Measurements from ENCODE around the gene ZNF530. TPM values are rescaled to one million over a fixed set of nuclear protein-coding genes. Genes with fewer than 3 reads are reported as not detected.

Gene ZNF530
- total RNA-seq, 3 donors from 2014 or later: 2.9 to 6.9 (median 5.3) TPM

DNA sequence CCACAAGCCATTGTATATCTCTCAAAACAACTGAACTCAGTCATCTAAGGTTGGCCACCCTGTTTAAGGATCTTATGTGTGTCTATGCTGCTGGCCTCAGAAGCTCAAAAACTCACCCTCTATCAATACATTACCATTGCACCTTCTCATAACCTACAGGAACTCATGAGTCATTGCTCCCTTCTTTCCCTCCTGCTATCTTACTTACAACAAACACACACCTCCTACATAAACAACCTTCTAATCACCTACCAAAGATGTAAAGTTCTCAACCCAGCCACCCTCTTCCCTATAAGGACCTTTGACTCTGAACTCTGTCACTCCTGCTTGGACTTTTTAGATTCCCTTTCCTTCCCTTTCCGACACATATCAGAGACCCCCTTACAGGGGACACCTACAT lies 55.8 kb downstream of the ZNF530 start:
- intact Hi-C loops (cut with DNase I; ENCODE audit: low total_unique reads): no loop called here
- no peaks in the 10 kb centered on the region for H3K4me1 ChIP-seq
- no peak overlapping the region for H3K4me3 ChIP-seq
- H3K9me3 ChIP-seq: peaks cover 0 to 8% of the 10 kb centered on the region in 2 donors
- no peak for TF ChIP-seq POLR2A (IDR thresholded peaks at IDR 0.05)
- no peak for TF ChIP-seq CTCF (IDR thresholded peaks at IDR 0.05)
- TF ChIP-seq POLR2AphosphoS5 (IDR thresholded peaks at IDR 0.05): no peak
- no peak for DNase-seq (ENCODE audit: low spot score in 2 of 2)
- H3K36me3 ChIP-seq: no peaks in the 10 kb centered on the region
- no peaks in the 10 kb centered on the region for H3K27me3 ChIP-seq
- H3K27ac ChIP-seq: no peak overlapping the region

GRCh38 chr19:57656346-57656745 lies 56.7 kb downstream of the ZNF530 start:
- H3K4me3 ChIP-seq: no peak overlapping the region
- no peaks in the 10 kb centered on the region for H3K27me3 ChIP-seq
- intact Hi-C loops (cut with DNase I; ENCODE audit: low total_unique reads): no loop called here
- no peak for DNase-seq (ENCODE audit: low spot score in 2 of 2)
- H3K27ac ChIP-seq: no peak overlapping the region
- H3K9me3 ChIP-seq: peaks cover 0 to 8% of the 10 kb centered on the region in 2 donors
- TF ChIP-seq CTCF (IDR thresholded peaks at IDR 0.05) (no peak), POLR2A (IDR thresholded peaks at IDR 0.05) (no peak), POLR2AphosphoS5 (IDR thresholded peaks at IDR 0.05) (no peak)
- H3K36me3 ChIP-seq: no peaks in the 10 kb centered on the region
- no peaks in the 10 kb centered on the region for H3K4me1 ChIP-seq

Other genes with a start within 250 kb of the ZNF530 start
- gene ZNF304, start 248.6 kb upstream of the ZNF530 start, total RNA-seq: 10 to 100 TPM in 1 of 3 donors, 1 to 10 TPM in 2; 7.5 to 13.6 (median 8.2) TPM
- gene TRAPPC2B, start 236.3 kb upstream of the ZNF530 start, total RNA-seq: 10 to 100 TPM; 16.7 to 23.2 (median 20.2) TPM
- gene ZNF547, start 236.3 kb upstream of the ZNF530 start, total RNA-seq: 1 to 10 TPM; 1.6 to 3.8 (median 2.4) TPM
- 10 to 100 TPM; 23.6 to 34.5 (median 31.8) TPM for gene ZNF548, start 210.0 kb upstream of the ZNF530 start, total RNA-seq
- 10 to 100 TPM; 10.5 to 22.0 (median 11.2) TPM for gene ZNF17, start 188.7 kb upstream of the ZNF530 start, total RNA-seq
- 10 to 100 TPM in 1 of 3 donors, 1 to 10 TPM in 2; 3.4 to 11.1 (median 8.5) TPM for gene ZNF749, start 164.6 kb upstream of the ZNF530 start, total RNA-seq
- 1 to 10 TPM in 2 of 3 donors, under 1 TPM in 1; 0.96 to 2.5 (median 2.0) TPM for gene VN1R1, start 142.7 kb upstream of the ZNF530 start, total RNA-seq
- 10 to 100 TPM in 2 of 3 donors, 1 to 10 TPM in 1; 8.5 to 26.9 (median 19.7) TPM for gene ZNF772, start 122.3 kb upstream of the ZNF530 start, total RNA-seq
- 10 to 100 TPM; 10.2 to 13.0 (median 12.5) TPM for gene ZNF419, start 112.1 kb upstream of the ZNF530 start, total RNA-seq
- gene ZNF773, start 99.9 kb upstream of the ZNF530 start, total RNA-seq: 10 to 100 TPM in 2 of 3 donors, 1 to 10 TPM in 1; 9.3 to 26.2 (median 12.8) TPM
- 10 to 100 TPM in 1 of 3 donors, 1 to 10 TPM in 2; 3.7 to 11.6 (median 7.9) TPM for gene ZNF549, start 72.5 kb upstream of the ZNF530 start, total RNA-seq
- gene ZNF550, start 40.0 kb upstream of the ZNF530 start, total RNA-seq: 10 to 100 TPM in 2 of 3 donors, 1 to 10 TPM in 1; 5.4 to 15.5 (median 15.1) TPM
- gene ZNF416, start 21.0 kb upstream of the ZNF530 start, total RNA-seq: 1 to 10 TPM; 2.7 to 6.4 (median 6.2) TPM
- gene ZIK1, start 15.7 kb upstream of the ZNF530 start, total RNA-seq: 1 to 10 TPM; 2.2 to 8.9 (median 6.9) TPM
- 10 to 100 TPM; 18.2 to 31.6 (median 18.4) TPM for gene ZNF134, start 14.4 kb downstream of the ZNF530 start, total RNA-seq
- gene ZNF211, start 33.3 kb downstream of the ZNF530 start, total RNA-seq: 10 to 100 TPM in 2 of 3 donors, 1 to 10 TPM in 1; 8.2 to 23.1 (median 16.4) TPM
- gene ZSCAN4, start 69.0 kb downstream of the ZNF530 start, total RNA-seq: not detected
- 10 to 100 TPM in 2 of 3 donors, 1 to 10 TPM in 1; 7.4 to 28.0 (median 19.3) TPM for gene ZNF551, start 82.1 kb downstream of the ZNF530 start, total RNA-seq
- 1 to 10 TPM in 2 of 3 donors, under 1 TPM in 1; 0.96 to 7.8 (median 6.2) TPM for gene ZNF154, start 109.3 kb downstream of the ZNF530 start, total RNA-seq
- gene ZNF671, start 127.7 kb downstream of the ZNF530 start, total RNA-seq: 10 to 100 TPM in 1 of 3 donors, 1 to 10 TPM in 2; 4.0 to 13.5 (median 7.9) TPM
- gene ZNF776, start 146.9 kb downstream of the ZNF530 start, total RNA-seq: 10 to 100 TPM in 2 of 3 donors, 1 to 10 TPM in 1; 8.5 to 31.8 (median 21.0) TPM
- 10 to 100 TPM in 2 of 3 donors, 1 to 10 TPM in 1; 9.9 to 40.5 (median 13.4) TPM for gene ZNF586, start 169.8 kb downstream of the ZNF530 start, total RNA-seq
- gene ZNF552, start 215.0 kb downstream of the ZNF530 start, total RNA-seq: 10 to 100 TPM in 2 of 3 donors, 1 to 10 TPM in 1; 4.0 to 71.4 (median 54.9) TPM
- 10 to 100 TPM; 10.7 to 26.6 (median 25.2) TPM for gene ZNF587B, start 230.4 kb downstream of the ZNF530 start, total RNA-seq
- gene ZNF587, start 250.0 kb downstream of the ZNF530 start, total RNA-seq: 10 to 100 TPM; 14.4 to 45.4 (median 35.1) TPM